CD4-positive, alpha-beta T cell treated with Interleukin-17A for 1 hour (primary cell): ENCODE measurements around the gene TRAPPC1.
"Not testable (repeated sequence)": the region's sequence is repeated elsewhere in the genome, so short reads cannot be mapped to it uniquely, and the experiment has no call there.

ENCODE experiments used
- DNase-seq: peaks from one replicate; pipeline ENCODE4 v3.0.0-alpha.2; 2020

Gene TRAPPC1

DNA sequence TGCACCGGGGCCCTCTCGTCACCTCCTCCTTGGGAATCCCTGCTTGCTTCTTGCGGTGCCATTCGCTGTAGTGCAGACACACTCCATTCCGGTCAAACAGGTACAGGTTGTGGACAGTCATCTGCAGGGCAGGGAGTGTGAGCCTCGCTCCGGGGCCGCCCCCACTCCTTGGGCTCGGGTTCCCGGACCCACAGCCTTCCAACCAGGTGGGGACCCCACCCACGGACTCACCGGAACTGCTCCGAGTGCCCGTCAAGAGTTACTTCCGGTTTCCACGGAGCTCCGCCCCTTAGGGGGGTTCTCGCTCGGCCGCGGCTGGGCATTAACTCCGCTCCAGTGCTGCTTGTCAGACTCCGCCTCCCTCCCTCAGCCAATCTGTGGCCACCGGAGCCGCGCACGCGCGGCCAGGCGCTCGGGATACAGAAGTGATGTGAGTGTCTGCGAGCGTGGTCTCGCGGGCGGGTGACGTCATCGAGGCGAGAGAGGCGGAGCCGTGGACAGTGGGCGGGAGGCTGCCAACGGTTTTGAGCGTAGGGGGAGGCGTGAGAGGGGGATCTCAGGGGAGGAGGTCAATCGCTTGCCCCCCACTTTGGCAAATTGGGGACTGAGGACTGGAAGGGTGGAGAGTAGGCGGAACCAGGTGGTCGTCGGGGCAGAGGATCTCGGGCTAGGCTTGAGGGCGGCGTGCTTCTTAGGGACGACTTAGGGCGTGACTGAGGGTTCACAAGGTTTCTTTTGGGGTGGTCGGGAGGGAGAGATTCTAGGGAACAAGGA, at the start of gene TRAPPC1, which contains the start of gene CNTROB:
Gene TRAPPC1 (minus strand): TSS at position 238 of the 774 bp plus-strand sequence. CDS start 117 bp downstream, at position 121.
Gene CNTROB (plus strand): TSS at position 498 of the 774 bp plus-strand sequence. CDS start 874 bp downstream, outside the sequence.
- peak; percentile 100 for DNase-seq

DNA sequence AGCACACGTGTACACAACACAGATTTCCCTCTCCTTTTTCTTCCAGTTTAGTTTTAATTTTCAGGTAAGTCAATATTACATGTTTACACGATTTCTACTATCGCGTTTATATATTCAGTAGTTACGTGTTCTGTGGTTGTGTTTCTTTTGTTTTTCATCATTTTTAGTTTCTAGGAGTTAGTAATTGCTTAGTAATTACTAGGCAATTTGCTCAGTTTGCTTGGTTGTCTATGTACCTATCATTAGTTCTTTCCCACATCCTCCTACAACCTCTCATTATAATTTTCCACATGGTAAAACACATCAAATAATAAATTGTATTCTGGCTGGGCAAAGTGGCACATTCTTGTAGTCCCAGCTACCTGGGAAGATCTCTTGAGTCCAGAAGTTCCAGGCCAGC, 46.1 kb upstream of the TRAPPC1 start:
- DNase-seq, result no peak

DNA sequence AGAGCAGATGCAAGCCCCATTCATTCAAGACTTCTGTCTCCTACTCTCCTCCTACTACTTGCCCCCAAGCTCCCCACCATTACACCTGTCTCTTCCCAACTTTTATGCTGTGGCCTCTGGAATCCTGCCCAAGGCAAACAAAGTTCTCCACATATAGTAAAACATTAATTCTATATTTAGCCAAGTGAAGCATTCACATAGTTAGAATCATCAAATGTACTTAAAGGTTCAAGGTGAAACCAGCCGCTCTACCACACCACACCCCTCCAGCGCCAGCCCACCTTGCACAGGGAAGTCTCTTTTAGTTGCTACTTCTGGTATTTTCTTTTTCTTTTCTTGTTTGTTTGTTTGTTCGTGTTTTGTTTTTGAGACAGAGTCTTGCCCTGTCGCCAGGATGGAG, 45.3 kb upstream of the TRAPPC1 start:
- no peak for DNase-seq

DNA sequence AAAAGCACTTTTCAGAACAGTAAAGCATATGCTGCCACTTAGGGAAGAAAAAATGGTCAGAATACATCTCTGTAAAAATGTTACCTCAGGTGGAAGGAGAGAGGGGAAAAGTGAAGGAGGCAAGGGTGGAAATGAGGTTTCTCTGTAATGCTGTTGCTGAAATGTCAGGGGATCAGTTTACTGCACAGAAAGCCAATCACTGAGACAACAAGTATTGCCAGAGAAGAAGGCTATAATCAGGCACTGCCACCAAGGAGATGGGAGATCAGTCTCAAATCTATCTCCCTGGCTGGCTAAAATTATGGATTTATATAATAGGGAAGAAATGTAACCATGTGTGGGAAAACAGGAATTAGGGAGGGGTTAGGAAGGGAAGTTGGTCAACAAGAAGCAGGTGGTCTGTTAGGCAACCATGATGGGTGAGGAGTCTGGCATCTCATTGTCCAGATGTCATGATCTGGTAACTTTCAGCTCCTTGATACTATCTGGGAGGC, 42.9 kb upstream of the TRAPPC1 start:
- DNase-seq, result no peak

DNA sequence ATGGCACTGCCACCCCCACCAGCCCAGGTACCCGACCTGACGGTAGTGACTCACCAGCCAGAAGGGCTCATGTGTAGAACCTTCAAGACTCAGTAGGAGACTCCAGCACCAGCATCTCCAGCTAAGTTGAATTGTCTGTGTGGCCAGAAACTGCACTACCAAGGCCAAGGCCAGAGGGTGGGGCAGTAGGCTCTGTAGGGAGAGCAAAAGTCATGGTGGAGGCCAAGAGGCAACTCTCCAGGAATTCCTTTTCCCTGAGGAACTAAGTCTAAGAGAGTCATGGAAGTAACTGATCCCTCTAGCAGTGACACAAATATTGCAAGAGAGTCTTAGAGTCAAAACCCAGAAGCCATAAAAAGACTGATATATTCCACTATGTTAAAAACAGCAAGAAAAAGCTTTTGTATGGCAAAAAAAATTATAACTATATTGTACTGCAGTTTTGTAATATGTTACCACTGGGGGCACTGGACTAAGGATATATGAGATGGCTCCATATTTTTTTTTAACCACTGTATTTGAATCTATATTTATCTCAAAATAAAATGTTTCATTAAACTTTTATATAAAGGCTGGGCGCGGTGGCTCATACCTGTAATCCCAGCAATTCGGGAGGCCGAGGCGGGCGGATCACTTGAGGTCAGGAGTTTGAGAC, 40.5 kb upstream of the TRAPPC1 start:
- no peak for DNase-seq

GRCh38 chr17:7971651-7972050, 39.9 kb upstream of the TRAPPC1 start:
- DNase-seq, result no peak

DNA sequence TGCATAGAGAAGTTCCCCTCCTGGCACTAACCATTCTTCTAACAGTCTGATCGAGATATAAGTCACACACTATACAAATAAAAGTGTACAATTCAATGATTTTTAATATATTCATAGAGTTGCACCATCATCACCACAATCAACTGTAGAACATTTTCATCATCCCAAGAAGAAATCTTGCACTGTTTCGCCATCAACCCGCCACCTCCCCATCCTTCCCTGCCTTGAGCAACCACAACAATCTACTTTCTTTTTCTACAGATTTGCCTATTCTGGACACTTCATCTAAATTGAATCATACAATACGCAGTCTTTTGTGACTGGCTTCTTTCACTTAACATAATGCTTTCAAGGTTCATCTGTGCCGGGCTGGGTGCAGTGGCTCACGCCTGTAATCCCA, 37.7 kb upstream of the TRAPPC1 start:
- DNase-seq, result no peak

- DNase-seq, result no peak
Observed at GRCh38 chr17:7967751-7968150, 36.0 kb upstream of the TRAPPC1 start.

GRCh38 chr17:7961421-7961820, 29.7 kb upstream of the TRAPPC1 start:
- DNase-seq, result no peak

- no peak for DNase-seq
Observed at GRCh38 chr17:7959503-7960253, 27.9 kb upstream of the TRAPPC1 start.

DNA sequence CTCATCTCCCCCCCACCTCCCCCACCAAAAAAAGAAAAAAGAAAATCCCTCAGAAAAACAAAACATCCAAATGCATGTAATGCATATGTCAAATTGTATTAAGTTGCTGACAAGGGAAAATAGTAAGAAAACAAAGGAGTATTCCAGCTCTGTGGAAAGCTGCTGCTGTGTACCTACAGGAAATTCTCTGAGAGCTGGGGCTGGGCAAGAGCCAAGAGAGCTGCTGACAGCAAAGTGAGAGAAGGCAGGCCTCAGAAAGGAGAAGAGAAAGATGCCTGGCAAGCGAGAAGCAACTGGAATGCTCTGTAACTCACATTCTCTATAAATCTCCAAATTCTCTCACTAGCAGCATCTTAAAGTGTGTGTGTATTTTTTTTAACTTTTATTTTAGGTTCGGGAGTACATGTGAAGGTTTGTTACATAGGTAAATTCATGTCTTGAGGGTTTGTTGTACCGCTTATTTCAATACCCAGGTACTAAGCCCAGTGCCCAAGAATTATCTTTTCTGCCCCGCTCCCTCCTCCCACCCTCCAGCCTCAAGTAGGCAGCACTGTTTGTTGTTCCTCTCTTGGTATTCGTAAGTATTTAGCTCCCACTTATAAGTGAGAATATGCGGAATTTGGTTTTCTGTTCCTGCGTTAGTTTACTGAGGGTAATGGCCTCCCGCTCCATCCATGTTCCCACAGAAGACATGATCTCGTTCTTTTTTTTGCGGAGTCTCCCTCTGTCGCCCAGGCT, 24.7 kb upstream of the TRAPPC1 start:
- DNase-seq, result no peak

DNA sequence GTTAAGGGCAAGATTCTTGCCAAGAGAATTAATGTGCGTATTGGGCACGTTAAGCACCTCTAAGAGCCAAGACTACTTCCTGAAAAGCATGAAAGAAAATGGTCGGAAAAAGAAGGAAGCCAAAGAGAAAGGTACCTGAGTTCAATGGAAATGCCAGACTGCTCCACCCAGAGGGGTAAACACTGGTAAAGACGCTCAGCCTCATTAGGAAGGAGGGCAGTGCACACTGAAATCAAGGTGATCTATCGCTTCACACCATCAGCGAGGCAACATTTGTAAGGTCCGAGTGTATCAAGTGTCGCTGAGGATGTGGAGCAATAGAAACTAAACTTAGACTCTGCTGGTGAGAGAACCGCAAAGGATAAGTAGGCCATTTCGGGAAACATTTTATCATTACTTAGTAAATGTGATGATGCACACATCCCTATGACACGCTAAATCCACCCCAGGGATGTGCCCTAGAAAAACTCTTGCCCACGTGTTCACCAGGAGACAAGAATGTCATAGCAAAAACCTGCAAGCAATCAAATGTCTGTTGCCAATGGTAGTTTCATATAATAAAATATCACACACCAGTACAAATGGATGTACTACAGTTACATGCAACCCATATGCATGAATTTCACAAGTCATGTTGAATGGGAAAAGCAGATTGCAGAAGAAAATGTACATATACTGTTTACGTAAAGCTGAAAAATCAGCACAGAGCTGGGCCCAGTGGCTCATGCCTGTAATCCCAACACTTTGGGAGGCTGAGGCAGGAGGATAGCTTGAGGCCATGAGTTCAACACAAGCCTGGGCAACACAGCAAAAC, 23.9 kb upstream of the TRAPPC1 start:
- DNase-seq, result no peak

DNA sequence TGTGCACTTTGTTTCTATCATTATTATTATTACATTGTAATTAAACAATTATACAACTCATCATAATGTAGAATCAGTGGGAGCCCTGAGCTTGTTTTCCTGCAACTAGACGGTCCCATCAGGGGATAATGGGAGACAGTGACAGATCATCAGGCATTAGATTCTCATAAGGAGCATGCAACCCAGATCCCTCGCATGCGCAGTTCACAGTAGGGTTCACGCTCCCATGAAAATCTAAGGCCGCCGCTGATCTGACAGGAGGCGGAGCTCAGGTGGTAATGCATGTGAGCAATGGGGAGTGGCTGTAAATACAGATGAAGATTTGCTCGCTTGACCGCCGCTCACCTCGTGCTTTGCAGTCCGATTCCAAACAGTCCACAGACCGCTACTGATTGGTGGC, 21.5 kb upstream of the TRAPPC1 start:
- DNase-seq, result not testable (repeated sequence)

GRCh38 chr17:7951143-7951792, 19.5 kb upstream of the TRAPPC1 start:
- DNase-seq, result peak; percentile 13

- no peak for DNase-seq
Observed at GRCh38 chr17:7950578-7950977, 18.8 kb upstream of the TRAPPC1 start.

GRCh38 chr17:7947651-7948050, 15.9 kb upstream of the TRAPPC1 start:
- no peak for DNase-seq

DNA sequence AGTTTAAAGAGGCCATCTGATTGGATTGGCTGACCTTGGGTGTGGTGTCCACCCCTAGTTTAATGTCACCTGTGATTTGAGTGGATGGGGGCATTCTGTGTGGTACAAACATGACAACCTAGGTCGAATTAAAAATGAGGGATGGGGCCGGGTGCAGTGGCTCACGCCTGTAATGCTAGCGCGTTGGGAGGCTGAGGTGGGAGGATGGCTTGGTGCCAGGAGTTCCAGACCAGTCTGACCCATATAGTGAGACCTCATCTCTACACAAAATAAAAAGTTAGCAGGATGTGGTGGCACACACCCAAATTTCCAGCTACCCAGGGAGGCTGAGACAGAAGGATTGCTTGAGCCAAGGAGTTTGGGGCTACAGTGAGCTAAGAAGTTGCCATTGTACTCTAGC, 14.7 kb upstream of the TRAPPC1 start:
- no peak for DNase-seq

DNA sequence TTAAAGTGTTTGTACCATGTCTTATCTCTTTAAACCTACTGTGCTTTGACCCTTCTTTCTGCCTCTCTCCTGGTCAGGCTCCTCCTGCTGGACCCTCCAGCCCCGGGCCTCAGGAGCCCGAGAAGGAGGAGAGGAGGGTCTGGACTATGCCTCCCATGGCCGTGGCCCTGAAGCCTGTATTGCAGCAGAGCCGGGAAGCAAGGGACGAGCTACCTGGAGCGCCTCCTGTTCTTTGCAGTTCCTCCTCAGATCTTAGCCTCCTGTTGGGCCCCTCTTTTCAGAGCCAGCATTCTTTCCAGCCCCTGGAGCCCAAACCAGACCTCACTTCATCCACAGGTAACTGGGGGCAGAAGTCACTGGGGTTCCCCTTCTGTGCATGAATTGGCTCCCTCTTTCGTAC, 13.9 kb upstream of the TRAPPC1 start:
- DNase-seq, result no peak

DNA sequence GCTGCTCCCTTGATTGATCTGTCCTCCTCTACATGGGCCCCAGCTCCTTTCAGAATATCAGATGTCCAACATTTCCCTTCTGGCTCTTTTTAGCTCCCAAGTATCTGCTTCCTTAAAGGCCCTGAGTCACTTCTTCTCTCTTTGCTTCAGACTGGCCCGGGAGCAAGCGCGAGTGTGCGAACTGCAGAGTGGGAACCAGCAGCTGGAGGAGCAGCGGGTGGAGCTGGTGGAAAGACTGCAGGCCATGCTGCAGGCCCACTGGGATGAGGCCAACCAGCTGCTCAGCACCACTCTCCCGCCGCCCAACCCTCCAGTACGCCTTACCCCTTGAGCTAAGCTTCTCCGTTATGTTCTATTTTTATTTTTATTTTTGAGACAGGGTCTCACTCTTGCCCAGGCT, 12.6 kb upstream of the TRAPPC1 start:
- no peak for DNase-seq

DNA sequence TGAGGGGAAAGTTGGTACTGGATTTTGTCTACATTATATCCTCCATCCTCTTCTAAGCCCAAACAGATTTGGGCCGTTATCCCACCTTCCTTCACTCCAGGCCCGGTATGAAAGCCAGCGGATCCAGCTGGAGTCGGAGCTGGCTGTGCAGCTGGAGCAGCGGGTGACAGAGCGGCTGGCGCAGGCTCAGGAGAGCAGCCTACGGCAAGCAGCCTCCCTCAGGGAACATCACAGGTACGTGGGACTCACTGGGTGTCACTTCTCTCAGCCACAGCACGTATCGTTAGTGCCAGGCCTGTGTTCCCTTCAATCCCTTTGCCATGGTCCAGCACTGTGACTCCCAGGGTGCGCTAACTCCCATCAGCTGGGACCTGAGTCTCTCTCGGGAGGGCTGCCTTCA, 11.5 kb upstream of the TRAPPC1 start:
- DNase-seq, result no peak

DNA sequence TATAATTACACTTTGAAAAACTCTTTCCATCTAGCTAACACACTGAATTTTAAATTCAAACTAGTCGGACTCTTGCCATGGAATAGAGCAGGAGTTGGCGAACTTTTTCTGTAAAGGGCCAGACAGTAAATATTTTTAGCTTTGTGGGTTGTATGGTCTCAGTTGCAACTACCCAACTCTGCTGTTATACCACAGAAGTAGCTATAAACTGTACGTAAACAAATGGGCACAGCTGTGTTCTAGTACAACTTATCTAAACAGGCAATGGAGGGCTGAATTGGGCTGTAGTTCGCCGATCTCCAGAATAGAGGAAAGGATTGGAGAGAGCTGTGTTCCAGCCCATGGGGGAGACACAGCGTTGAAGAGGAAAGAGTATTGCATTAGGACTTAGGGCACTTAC, 9.0 kb upstream of the TRAPPC1 start:
- no peak for DNase-seq
